ENCODE measurements around the gene POC1A. TPM values are rescaled to one million over a fixed set of nuclear protein-coding genes. Genes with fewer than 3 reads are reported as not detected.

The POC1A gene
- total and polyA plus RNA-seq, 2 of the 8 experiments (the other 6 are each of a cell fraction or from before 2014, with no cell fraction given) = 35.7 to 39.2 TPM

GRCh38 chr3:52117537-52117936 lies 36.7 kb downstream of the POC1A start:
- ChIA-PET POLR2A (ENCODE audit: partially characterized antibody) (interaction anchor here (0.5 to 1.6 kb wide), 3 partner anchors 26 to 110 kb away, joined by 3 to 4 read pairs (median 3); no protein-coding TSS in a partner anchor), CTCF (ENCODE audit: partially characterized antibody) (interaction anchor here (0.7 to 4.6 kb wide), 11 partner anchors 9 to 135 kb away, joined by 3 to 30 read pairs (median 3); no protein-coding TSS in a partner anchor)
- TF ChIP-seq POLR2AphosphoS5 (IDR thresholded peaks at IDR 0.05; ENCODE audit: low read depth, low read length) (no peak), NRF1 (IDR thresholded peaks at IDR 0.05; ENCODE audit: low read depth, low read length) (no peak), EZH2 (IDR thresholded peaks at IDR 0.05; ENCODE audit: low read depth, low read length, severe bottlenecking) (no peak), KDM4A (IDR thresholded peaks at IDR 0.05; ENCODE audit: low read depth, low read length, severe bottlenecking) (no peak), POLR2A (IDR thresholded peaks at IDR 0.05; ENCODE audit: control extremely low read depth in 1 of 2, low read depth in 2 of 2, low read length in 2 of 2) (no peak), BCL11A (IDR thresholded peaks at IDR 0.05; ENCODE audit: low read depth in 2 of 2, low read length in 2 of 2) (no peak), SIX5 (IDR thresholded peaks at IDR 0.05; ENCODE audit: low read depth, low read length) (no peak)
- Histone ChIP-seq H3K4me1 (replicated peaks in 1 of 4; ENCODE audit: control insufficient read depth in 3 of 4, insufficient read depth in 4 of 4, low read length in 3 of 4) (no peaks in the 10 kb centered on the region), H3K36me3 (ENCODE audit: control insufficient read depth in 2 of 4, insufficient read depth in 4 of 4, low read length in 3 of 4) (peaks cover 9 to 17% (median 12%) of the 10 kb centered on the region in 4 experiments), H3K56ac (replicated peaks; ENCODE audit: insufficient read length, low read depth, low read length) (no peak overlapping the region), H2BK5ac (ENCODE audit: low read depth, low read length) (no peak overlapping the region), H3K14ac (ENCODE audit: insufficient read length) (no peak overlapping the region), H3K27ac (ENCODE audit: low read depth, low read length) (no peak overlapping the region), H3K9me3 (ENCODE audit: insufficient read depth in 2 of 2, low read depth in 1 of 2, low read length in 1 of 2) (no peaks in the 10 kb centered on the region), H4K5ac (ENCODE audit: insufficient read length, low read depth, low read length) (no peak overlapping the region), H2BK15ac (ENCODE audit: low read length) (no peak overlapping the region), H4K91ac (replicated peaks; ENCODE audit: insufficient read length, low read length) (no peak overlapping the region), H3K4me2 (ENCODE audit: insufficient read depth in 1 of 2, low read depth in 2 of 2, low read length in 2 of 2) (no peak overlapping the region), H3K23me2 (ENCODE audit: low read depth, low read length) (no peaks in the 10 kb centered on the region), H3K9ac (replicated peaks in 1 of 4; ENCODE audit: extremely low read depth in 1 of 4, low read depth in 3 of 4, low read length in 3 of 4) (no peak overlapping the region), H2AFZ (ENCODE audit: low read length) (no peak overlapping the region), H3K79me1 (ENCODE audit: low read depth, low read length) (no peaks in the 10 kb centered on the region; the same call in 1 of the 2 replicates), H2AK5ac (ENCODE audit: low read depth, low read length) (no peak overlapping the region), H3K4ac (replicated peaks; ENCODE audit: insufficient read length, low read depth, low read length) (no peak overlapping the region), H2BK20ac (ENCODE audit: low read length) (no peak overlapping the region), H2BK120ac (replicated peaks; ENCODE audit: low read depth, low read length) (no peak overlapping the region), H3K23ac (ENCODE audit: insufficient read length) (no peak overlapping the region), H3K79me2 (ENCODE audit: control insufficient read depth in 1 of 2, insufficient read depth in 2 of 2, low read length in 2 of 2) (no peaks in the 10 kb centered on the region), H2BK12ac (ENCODE audit: low read depth, low read length) (no peak overlapping the region), H4K8ac (ENCODE audit: extremely low read depth, insufficient read depth, low read length) (no peak overlapping the region), H4K20me1 (replicated peaks in 1 of 2; ENCODE audit: control insufficient read depth in 1 of 2, insufficient read depth in 2 of 2, low read length in 2 of 2) (no peaks in the 10 kb centered on the region), H3K18ac (ENCODE audit: extremely low read depth, low read length) (no peak overlapping the region), H3K27me3 (replicated peaks in 1 of 4; ENCODE audit: control insufficient read depth in 3 of 4, extremely low read depth in 1 of 4, insufficient read depth in 3 of 4, low read length in 3 of 4) (no peaks in the 10 kb centered on the region), H3K4me3 (ENCODE audit: extremely low read depth in 1 of 4, insufficient read depth in 2 of 4, low read depth in 3 of 4, low read length in 4 of 4) (no peak overlapping the region)
- FAIRE-seq = no peak
- WGBS, 2 experiments (ENCODE audit: extremely low coverage in 1 of 2, insufficient coverage in 1 of 2, insufficient read length in 1 of 2, insufficient replicate concordance in 2 of 2, low coverage in 1 of 2, low lambda C conversion rate in 2 of 2, missing lambda C conversion rate in 1 of 2) = 87% methylated on average over 4 of the region's 4 CpGs; no CpG with 5 or more reads in 1 of the 2 experiments
- no peak for DNase-seq (ENCODE audit: low read depth in 1 of 2, low spot score in 2 of 2)

Data from H1 (cell line).